ENCODE results near the gene MELK. TPM values are rescaled to one million over a fixed set of nuclear protein-coding genes. Genes with fewer than 3 reads are reported as not detected.

The MELK gene
- total RNA-seq, 2 experiments from 2014 or later, result 47.9 to 58.7 TPM

DNA sequence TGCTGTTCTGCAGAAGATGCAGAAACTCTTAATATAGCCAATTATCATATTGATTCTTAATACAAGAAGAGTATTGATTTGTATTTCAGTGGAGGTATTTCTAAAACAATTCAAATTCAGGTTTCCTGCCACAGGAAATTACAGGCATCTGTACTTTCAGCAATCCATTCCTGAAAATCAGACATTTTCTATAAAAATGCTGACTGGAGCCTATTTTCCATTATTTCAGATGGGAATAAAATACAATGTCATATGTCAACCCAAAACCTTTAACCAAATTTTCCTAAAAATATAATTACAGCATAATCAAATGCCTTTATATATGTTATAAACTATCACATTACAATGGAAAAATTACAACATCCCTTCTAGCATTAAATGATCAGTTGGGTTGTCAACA, 131.5 kb downstream of the MELK start:
- intact Hi-C loops (cut with micrococcal nuclease; ENCODE audit: unreplicated experiment), result no loop called here
- no TSS peak for BruUV-seq (replicated peaks)
- CTCF ChIA-PET (ENCODE audit: unreplicated experiment), result no interaction called here
- no peak for DNase-seq (ENCODE audit: low spot score)
- no peak overlapping the region for H3K27ac ChIP-seq (ENCODE audit: low read depth, low read length, poor library complexity, severe bottlenecking)
- H2AFZ ChIP-seq (ENCODE audit: low read length), result no peak overlapping the region
- no peak overlapping the region for H3K4me3 ChIP-seq (ENCODE audit: low read depth, low read length, poor library complexity, severe bottlenecking)
- H3K9me2 ChIP-seq (ENCODE audit: insufficient read depth, low read length), result no peaks in the 10 kb centered on the region
- TF ChIP-seq EZH2phosphoT487 (IDR thresholded peaks at IDR 0.05; ENCODE audit: borderline replicate concordance, low read depth, low read length), result no peak
- TF ChIP-seq, protein P1, sequence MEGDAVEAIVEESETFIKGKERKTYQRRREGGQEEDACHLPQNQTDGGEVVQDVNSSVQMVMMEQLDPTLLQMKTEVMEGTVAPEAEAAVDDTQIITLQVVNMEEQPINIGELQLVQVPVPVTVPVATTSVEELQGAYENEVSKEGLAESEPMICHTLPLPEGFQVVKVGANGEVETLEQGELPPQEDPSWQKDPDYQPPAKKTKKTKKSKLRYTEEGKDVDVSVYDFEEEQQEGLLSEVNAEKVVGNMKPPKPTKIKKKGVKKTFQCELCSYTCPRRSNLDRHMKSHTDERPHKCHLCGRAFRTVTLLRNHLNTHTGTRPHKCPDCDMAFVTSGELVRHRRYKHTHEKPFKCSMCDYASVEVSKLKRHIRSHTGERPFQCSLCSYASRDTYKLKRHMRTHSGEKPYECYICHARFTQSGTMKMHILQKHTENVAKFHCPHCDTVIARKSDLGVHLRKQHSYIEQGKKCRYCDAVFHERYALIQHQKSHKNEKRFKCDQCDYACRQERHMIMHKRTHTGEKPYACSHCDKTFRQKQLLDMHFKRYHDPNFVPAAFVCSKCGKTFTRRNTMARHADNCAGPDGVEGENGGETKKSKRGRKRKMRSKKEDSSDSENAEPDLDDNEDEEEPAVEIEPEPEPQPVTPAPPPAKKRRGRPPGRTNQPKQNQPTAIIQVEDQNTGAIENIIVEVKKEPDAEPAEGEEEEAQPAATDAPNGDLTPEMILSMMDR (conservative IDR thresholded peaks at IDR 0.05; ENCODE audit: low read length), result no peak
- no peaks in the 10 kb centered on the region for H3K36me3 ChIP-seq (ENCODE audit: insufficient read depth, low read length)
- H3K4me1 ChIP-seq (ENCODE audit: insufficient read depth, low read length, poor library complexity, severe bottlenecking), result no peaks in the 10 kb centered on the region
- no peak overlapping the region for H3K4me2 ChIP-seq (ENCODE audit: low read length)
- peaks cover 2% of the 10 kb centered on the region; the same call in 1 of the 2 replicates for H3K9me3 ChIP-seq (ENCODE audit: low read length)
- H3K79me2 ChIP-seq (ENCODE audit: insufficient read depth, low read depth, low read length), result no peaks in the 10 kb centered on the region
- H4K20me1 ChIP-seq (ENCODE audit: insufficient read depth, low read length), result no peaks in the 10 kb centered on the region
- POLR2A ChIA-PET, result no interaction called here

DNA sequence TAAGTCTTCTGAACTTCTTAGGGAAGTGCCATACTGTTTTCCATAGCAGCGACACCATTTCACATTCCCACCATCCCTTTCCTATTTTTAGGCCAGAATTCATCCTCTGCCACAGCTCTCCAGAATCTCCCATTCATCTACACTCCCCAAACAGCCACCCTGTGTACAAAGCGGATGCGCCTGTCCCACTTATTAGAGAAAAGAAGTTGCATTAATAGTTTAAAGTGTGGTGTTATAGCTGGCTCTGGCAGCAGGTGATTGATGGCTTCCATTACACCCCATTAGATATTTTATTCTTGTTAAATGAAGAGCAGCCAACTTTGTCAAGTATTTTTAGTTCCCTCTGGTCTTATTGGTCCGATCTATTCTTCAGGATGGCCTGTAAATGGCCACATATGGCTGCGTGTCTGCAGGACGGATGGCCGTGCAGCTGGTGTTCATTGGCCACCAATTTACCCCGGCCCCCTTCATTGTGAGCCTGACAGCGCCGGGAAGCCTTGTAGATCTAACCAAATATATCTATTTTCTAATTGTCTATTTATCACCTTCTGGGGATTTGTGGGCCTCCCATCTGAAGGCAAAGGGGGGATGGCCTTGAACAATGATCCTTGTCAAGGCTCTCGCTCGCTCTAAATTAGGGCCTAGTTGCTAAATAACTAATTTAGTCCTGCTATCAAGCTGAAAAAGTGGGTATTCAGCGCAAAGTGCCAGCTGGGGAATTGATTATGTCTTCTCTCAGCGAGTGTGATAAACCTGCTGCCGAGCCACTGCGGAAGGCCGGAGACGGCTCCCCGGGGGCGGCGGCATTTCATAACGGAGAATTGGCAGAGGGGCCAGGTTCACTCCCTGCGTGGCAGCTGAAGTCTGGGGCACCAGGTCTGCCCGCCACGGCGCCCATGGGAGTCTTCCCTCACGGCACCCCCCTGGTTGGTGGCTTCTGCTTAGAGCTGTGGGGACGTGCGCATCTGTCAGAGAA, 141.1 kb downstream of the MELK start:
- H3K36me3 ChIP-seq (ENCODE audit: insufficient read depth, low read length), result no peaks in the 10 kb centered on the region
- no TSS peak for BruUV-seq (replicated peaks)
- POLR2A ChIA-PET, result no interaction called here

More for the DNA sequence above, 141.1 kb downstream of the MELK start:
- H3K9me2 ChIP-seq (ENCODE audit: insufficient read depth, low read length), result no peaks in the 10 kb centered on the region
- CTCF ChIA-PET (ENCODE audit: unreplicated experiment), result no interaction called here
- no peak for DNase-seq (ENCODE audit: low spot score)
- no peak overlapping the region for H3K4me2 ChIP-seq (ENCODE audit: low read length)
- no peak overlapping the region for H3K27ac ChIP-seq (ENCODE audit: low read depth, low read length, poor library complexity, severe bottlenecking)
- H3K4me3 ChIP-seq (ENCODE audit: low read depth, low read length, poor library complexity, severe bottlenecking), result no peak overlapping the region
- H3K79me2 ChIP-seq (ENCODE audit: insufficient read depth, low read depth, low read length), result no peaks in the 10 kb centered on the region
- no peaks in the 10 kb centered on the region for H4K20me1 ChIP-seq (ENCODE audit: insufficient read depth, low read length)
- no peaks in the 10 kb centered on the region for H3K4me1 ChIP-seq (ENCODE audit: insufficient read depth, low read length, poor library complexity, severe bottlenecking)
- TF ChIP-seq EZH2phosphoT487 (IDR thresholded peaks at IDR 0.05; ENCODE audit: borderline replicate concordance, low read depth, low read length), result no peak
- TF ChIP-seq, protein P1 (conservative IDR thresholded peaks at IDR 0.05; ENCODE audit: low read length), result no peak
- H2AFZ ChIP-seq (ENCODE audit: low read length), result no peak overlapping the region
- H3K9me3 ChIP-seq (ENCODE audit: low read length), result no peaks in the 10 kb centered on the region
- intact Hi-C loops (cut with micrococcal nuclease; ENCODE audit: unreplicated experiment), result no loop called here

All from OCI-LY7 (cell line).